HUES48 (cell line): ENCODE data around the gene SNAP91.

Source experiments
- H3K27ac ChIP-seq: one replicate; pipeline ENCODE4 v1.7.0; 2013; ENCODE audit warnings: low read depth, low read length, inconsistent platforms
- H3K27me3 ChIP-seq: 2 replicates; pipeline ENCODE4 v1.6.1; 2013; ENCODE audit warnings: mild to moderate bottlenecking, low read length; ENCODE audit not compliant: control insufficient read depth, insufficient read depth
- H3K36me3 ChIP-seq: 2 replicates; pipeline ENCODE4 v1.6.1; 2013; ENCODE audit warnings: low read length; ENCODE audit not compliant: control insufficient read depth, insufficient read depth
- H3K4me1 ChIP-seq: 2 replicates; pipeline ENCODE4 v1.6.1; 2013; ENCODE audit warnings: mild to moderate bottlenecking, low read length; ENCODE audit not compliant: control insufficient read depth, insufficient read depth
- H3K4me3 ChIP-seq: 2 replicates; pipeline ENCODE4 v1.5.1; 2013; ENCODE audit warnings: mild to moderate bottlenecking, low read depth, low read length
- H3K9ac ChIP-seq: 2 replicates; pipeline ENCODE4 v1.6.1; 2013; ENCODE audit warnings: mild to moderate bottlenecking, low read depth, low read length, moderate library complexity
- H3K9me3 ChIP-seq: 2 replicates; pipeline ENCODE4 v1.6.1; 2013; ENCODE audit warnings: low read length; ENCODE audit not compliant: control insufficient read depth, insufficient read depth

SNAP91 gene

GRCh38 chr6:83709748-83710050 is 798 bp upstream of the SNAP91 start:
- H3K9ac ChIP-seq, result no peak overlapping the region
- no peak overlapping the region for H3K27ac ChIP-seq
- peak overlapping the region; percentile 65 for H3K4me3 ChIP-seq

GRCh38 chr6:83708546-83708969 is 343 bp downstream of the SNAP91 start:
- Histone ChIP-seq H3K27ac (no peak overlapping the region), H3K27me3 (peaks cover 57% of the 10 kb centered on the region)

More at GRCh38 chr6:83709748-83710050, 798 bp upstream of the SNAP91 start:
- Histone ChIP-seq H3K4me1 (peaks cover 3% of the 10 kb centered on the region; the same call in 1 of the 2 replicates), H3K9me3 (no peaks in the 10 kb centered on the region), H3K36me3 (no peaks in the 10 kb centered on the region), H3K27me3 (peaks cover 57% of the 10 kb centered on the region)

GRCh38 chr6:83707829-83708545 is 914 bp downstream of the SNAP91 start:
- Histone ChIP-seq H3K27me3 (peaks cover 57% of the 10 kb centered on the region), H3K9ac (no peak overlapping the region), H3K4me3 (peak overlapping the region; percentile 65), H3K27ac (no peak overlapping the region), H3K36me3 (no peaks in the 10 kb centered on the region), H3K9me3 (no peaks in the 10 kb centered on the region), H3K4me1 (peaks cover 3% of the 10 kb centered on the region; the same call in 1 of the 2 replicates)

More at GRCh38 chr6:83708546-83708969, 343 bp downstream of the SNAP91 start:
- no peaks in the 10 kb centered on the region for H3K9me3 ChIP-seq
- no peaks in the 10 kb centered on the region for H3K36me3 ChIP-seq
- peaks cover 3% of the 10 kb centered on the region; the same call in 1 of the 2 replicates for H3K4me1 ChIP-seq
- peak overlapping the region; percentile 65 for H3K4me3 ChIP-seq
- H3K9ac ChIP-seq, result no peak overlapping the region

DNA sequence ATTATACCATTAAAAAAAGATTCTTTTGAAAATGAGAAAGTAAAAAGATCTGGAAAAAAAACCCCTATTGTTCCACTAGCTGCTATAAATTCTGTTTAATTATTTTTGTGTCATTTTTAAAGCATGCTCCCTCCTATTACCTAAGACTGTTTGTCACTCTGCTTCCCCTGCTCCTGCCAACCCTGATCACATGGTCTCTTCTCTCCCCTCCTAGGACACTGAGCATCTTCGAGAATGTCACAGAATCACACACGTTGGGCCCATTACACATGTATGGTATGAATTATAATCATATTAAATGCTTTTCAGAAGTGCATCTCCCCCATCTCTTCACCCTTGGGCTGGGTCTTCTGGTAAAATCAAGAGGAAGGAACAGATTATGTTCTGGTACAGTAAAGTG is 6.2 kb downstream of the SNAP91 start:
- no peaks in the 10 kb centered on the region for H3K36me3 ChIP-seq
- peaks cover 26% of the 10 kb centered on the region for H3K27me3 ChIP-seq
- no peak overlapping the region for H3K27ac ChIP-seq

DNA sequence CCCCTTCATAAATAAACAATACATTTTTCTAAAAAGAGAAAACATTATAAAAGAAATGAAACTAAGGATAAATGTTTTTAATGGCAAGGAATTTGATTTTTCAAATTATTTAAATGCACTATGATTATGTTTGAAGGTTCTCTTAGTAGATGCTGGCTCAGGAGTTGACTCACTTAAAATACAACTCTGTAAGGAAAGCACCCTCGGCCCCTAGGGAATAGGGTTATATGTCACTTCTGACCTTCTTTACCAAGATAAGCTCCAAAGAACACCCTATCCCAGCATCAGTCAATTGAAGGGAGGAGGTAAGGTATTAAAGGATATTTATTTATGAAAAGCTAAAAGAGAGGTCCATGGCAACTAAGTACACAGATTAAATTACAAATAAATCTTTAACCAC is 6.8 kb downstream of the SNAP91 start:
- H3K36me3 ChIP-seq, result no peaks in the 10 kb centered on the region
- H3K9ac ChIP-seq, result no peak overlapping the region
- H3K9me3 ChIP-seq, result no peaks in the 10 kb centered on the region
- H3K4me1 ChIP-seq, result no peaks in the 10 kb centered on the region
- no peak overlapping the region for H3K27ac ChIP-seq
- no peak overlapping the region for H3K4me3 ChIP-seq
- peaks cover 19% of the 10 kb centered on the region for H3K27me3 ChIP-seq

More for the DNA sequence above, 6.2 kb downstream of the SNAP91 start:
- no peaks in the 10 kb centered on the region for H3K9me3 ChIP-seq
- H3K4me3 ChIP-seq, result no peak overlapping the region
- H3K4me1 ChIP-seq, result peaks cover 3% of the 10 kb centered on the region; the same call in 1 of the 2 replicates
- H3K9ac ChIP-seq, result no peak overlapping the region

DNA sequence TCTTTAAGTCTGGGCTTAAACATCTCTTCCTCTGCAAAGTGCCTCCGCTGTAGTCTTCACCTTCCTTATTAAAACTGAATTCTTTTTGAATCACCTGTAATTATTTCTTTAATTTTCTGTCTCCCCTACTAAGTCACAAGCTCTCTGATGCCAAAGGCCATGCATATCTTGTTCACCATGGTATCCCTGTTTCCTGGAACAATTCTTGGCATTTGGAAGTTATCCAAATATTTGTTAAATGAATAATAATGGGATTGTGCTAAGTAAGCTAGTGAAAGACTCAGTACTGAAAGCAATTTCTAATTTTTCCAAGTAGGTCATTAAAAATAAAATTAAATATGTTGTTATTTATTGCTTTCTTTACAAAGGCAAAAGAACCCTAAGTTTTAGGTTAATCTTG is 12.2 kb downstream of the SNAP91 start:
- Histone ChIP-seq H3K4me3 (no peak overlapping the region), H3K27ac (no peak overlapping the region)

DNA sequence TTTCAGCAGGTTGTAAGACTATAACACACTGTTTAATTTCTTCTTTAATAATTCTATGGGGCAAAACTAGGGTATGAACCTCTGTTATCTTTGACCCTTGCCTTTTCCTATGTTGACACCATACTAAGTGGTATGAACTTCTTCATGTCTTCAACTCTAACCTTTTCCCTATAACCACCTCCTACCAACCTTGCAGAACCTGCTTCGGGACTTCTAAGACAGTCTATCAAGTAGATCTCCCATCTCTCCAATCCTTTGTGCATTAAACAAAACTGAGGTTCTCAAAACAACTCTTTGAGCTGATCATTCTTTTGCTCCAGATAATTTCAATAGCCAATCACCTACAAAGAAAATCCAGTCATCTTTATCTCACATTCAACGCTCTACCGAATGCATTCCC is 23.4 kb downstream of the SNAP91 start:
- H3K4me1 ChIP-seq, result no peaks in the 10 kb centered on the region
- H3K36me3 ChIP-seq, result no peaks in the 10 kb centered on the region
- no peak overlapping the region for H3K9ac ChIP-seq
- H3K9me3 ChIP-seq, result no peaks in the 10 kb centered on the region
- H3K27ac ChIP-seq, result no peak overlapping the region
- no peak overlapping the region for H3K4me3 ChIP-seq
- no peaks in the 10 kb centered on the region for H3K27me3 ChIP-seq

More for the DNA sequence above, 12.2 kb downstream of the SNAP91 start:
- H3K36me3 ChIP-seq, result no peaks in the 10 kb centered on the region
- no peaks in the 10 kb centered on the region for H3K9me3 ChIP-seq
- no peak overlapping the region for H3K9ac ChIP-seq
- no peaks in the 10 kb centered on the region for H3K27me3 ChIP-seq
- no peaks in the 10 kb centered on the region for H3K4me1 ChIP-seq

DNA sequence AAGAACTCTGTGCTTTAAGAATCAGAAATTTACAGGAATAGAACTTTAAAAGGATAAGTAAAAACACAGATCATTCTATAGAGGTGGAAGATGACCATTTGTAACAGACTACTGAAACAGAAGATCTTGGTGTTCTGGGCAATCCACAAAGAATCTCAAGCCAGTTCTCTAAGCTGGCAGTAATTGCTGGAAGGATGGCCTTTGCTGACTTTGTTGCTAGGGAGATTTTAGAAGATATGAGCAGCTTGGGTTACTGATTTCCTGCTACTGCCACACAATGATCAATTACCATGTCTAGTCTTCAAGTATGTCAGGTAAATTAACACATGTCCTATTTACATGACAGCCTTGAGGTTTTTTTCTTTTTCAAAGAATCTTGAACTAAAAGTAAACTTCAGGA is 31.1 kb downstream of the SNAP91 start:
- H3K36me3 ChIP-seq, result no peaks in the 10 kb centered on the region
- no peak overlapping the region for H3K9ac ChIP-seq
- no peaks in the 10 kb centered on the region for H3K4me1 ChIP-seq
- no peak overlapping the region for H3K27ac ChIP-seq
- H3K9me3 ChIP-seq, result no peaks in the 10 kb centered on the region
- no peak overlapping the region for H3K4me3 ChIP-seq
- no peaks in the 10 kb centered on the region for H3K27me3 ChIP-seq

DNA sequence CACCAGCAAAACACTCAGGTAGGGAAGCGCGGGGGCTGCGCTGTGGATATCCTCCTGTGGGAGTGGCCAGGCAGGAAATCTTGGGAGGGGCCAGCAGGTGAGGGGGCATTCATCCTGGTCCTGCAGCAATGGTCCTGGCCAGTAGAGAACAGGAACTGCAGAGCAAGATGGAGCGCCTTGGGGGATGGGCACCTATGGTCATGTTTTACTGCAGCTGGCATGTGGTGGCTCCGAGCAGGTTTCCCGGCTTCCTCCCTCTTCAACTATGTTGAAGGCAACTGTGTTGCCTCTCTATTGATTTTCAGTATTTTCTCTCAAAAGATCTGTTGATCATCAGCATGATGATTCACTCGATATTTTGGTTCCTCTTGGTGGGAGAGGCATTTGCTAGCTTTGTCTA is 70.9 kb downstream of the SNAP91 start:
- H3K36me3 ChIP-seq, result no peaks in the 10 kb centered on the region
- H3K9ac ChIP-seq, result no peak overlapping the region
- H3K4me1 ChIP-seq, result peaks cover 7% of the 10 kb centered on the region; the same call in 1 of the 2 replicates
- H3K27me3 ChIP-seq, result no peaks in the 10 kb centered on the region
- no peaks in the 10 kb centered on the region for H3K9me3 ChIP-seq
- H3K4me3 ChIP-seq, result no peak overlapping the region
- H3K27ac ChIP-seq, result no peak overlapping the region

GRCh38 chr6:83636800-83637199 is 72.1 kb downstream of the SNAP91 start:
- Histone ChIP-seq H3K4me1 (peaks cover 7% of the 10 kb centered on the region; the same call in 1 of the 2 replicates), H3K27me3 (no peaks in the 10 kb centered on the region), H3K9ac (no peak overlapping the region), H3K4me3 (no peak overlapping the region), H3K27ac (no peak overlapping the region), H3K36me3 (no peaks in the 10 kb centered on the region), H3K9me3 (no peaks in the 10 kb centered on the region)

DNA sequence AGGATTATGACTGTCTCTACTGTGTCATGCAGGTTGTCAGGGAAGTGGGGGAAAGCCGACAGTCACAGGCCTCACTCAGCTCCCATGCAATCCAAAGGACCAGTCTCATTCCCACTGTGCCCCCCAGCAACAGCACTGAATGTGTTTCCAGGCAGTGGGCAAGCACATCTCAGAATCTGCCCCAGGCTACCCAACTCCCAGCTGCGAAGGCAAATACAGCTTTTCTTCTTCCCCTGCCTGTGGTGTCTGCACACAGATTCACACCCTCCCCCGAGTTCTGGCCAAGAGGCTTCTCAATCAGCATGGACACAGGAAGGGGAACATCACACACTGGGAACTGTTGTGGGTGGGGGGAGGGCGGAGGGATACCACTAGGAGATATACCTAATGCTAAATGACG is 75.3 kb downstream of the SNAP91 start:
- Histone ChIP-seq H3K27me3 (no peaks in the 10 kb centered on the region), H3K4me1 (peaks cover 7% of the 10 kb centered on the region; the same call in 1 of the 2 replicates), H3K4me3 (no peak overlapping the region), H3K9me3 (no peaks in the 10 kb centered on the region), H3K36me3 (no peaks in the 10 kb centered on the region), H3K9ac (no peak overlapping the region), H3K27ac (no peak overlapping the region)
